GM12878 (cell line): ENCODE data around the gene DNAJC25.

ENCODE experiments used
- BRCA1 ChIP-seq: IDR thresholded peaks from 2 replicates; pipeline ENCODE4 v1.6.1; 2011; ENCODE audit warnings: low read depth, low read length, improper control_type of control experiment
- CTCF ChIP-seq, 3 experiments: IDR thresholded peaks in 2 of 3; conservative IDR thresholded peaks in 1 of 3; 2 replicates each; pipeline ENCODE4 v1.5.1; 2011; ENCODE audit warnings: low read depth in 3 of 3, low read length in 3 of 3, mild to moderate bottlenecking in 3 of 3, control low read depth in 2 of 3, moderate library complexity in 2 of 3, inconsistent platforms in 1 of 3, mixed read lengths in 1 of 3; ENCODE audit not compliant: control insufficient read depth in 2 of 3, insufficient read depth in 1 of 3; ENCODE audit errors: extremely low read depth in 1 of 3
- ELK1 ChIP-seq: IDR thresholded peaks from 2 replicates; pipeline ENCODE4 v1.6.1; 2012; ENCODE audit warnings: low read depth, low read length, improper control_type of control experiment
- EZH2 ChIP-seq: IDR thresholded peaks from 2 replicates; pipeline ENCODE4 v1.6.1; 2012; ENCODE audit warnings: low read depth, mild to moderate bottlenecking, control low read depth, inconsistent platforms, low read length, borderline replicate concordance; ENCODE audit not compliant: control insufficient read depth
- JUND ChIP-seq: IDR thresholded peaks from 2 replicates; pipeline ENCODE4 v1.6.1; 2012; ENCODE audit warnings: low read depth, mild to moderate bottlenecking, low read length, improper control_type of control experiment, moderate library complexity
- MTA2 ChIP-seq: fragments of 450-650 bp; IDR thresholded peaks from 2 replicates; pipeline ENCODE4 v1.6.1; 2016; ENCODE audit warnings: low read depth, mild to moderate bottlenecking, moderate library complexity
- POLR2A ChIP-seq: IDR thresholded peaks from 2 replicates; pipeline ENCODE4 v1.6.1; 2011; ENCODE audit warnings: low read depth, mild to moderate bottlenecking, low read length
- REST ChIP-seq: IDR thresholded peaks from 2 replicates; pipeline ENCODE4 v1.6.1; 2012; ENCODE audit warnings: mild to moderate bottlenecking, low read depth, low read length
- SIN3A ChIP-seq: IDR thresholded peaks from 2 replicates; pipeline ENCODE4 v1.6.1; 2012; ENCODE audit warnings: low read depth, low read length, improper control_type of control experiment
- TBL1XR1 ChIP-seq: IDR thresholded peaks from 2 replicates; pipeline ENCODE4 v1.6.1; 2012; ENCODE audit warnings: low read depth, low read length, improper control_type of control experiment
- YY1 ChIP-seq: IDR thresholded peaks from 2 replicates; pipeline ENCODE4 v1.6.1; 2011; ENCODE audit warnings: low read depth, mild to moderate bottlenecking, low read length
- ZNF24 ChIP-seq: fragments of 450-650 bp; IDR thresholded peaks from 2 replicates; pipeline ENCODE4 v1.6.1; 2017; ENCODE audit warnings: antibody characterized with exemption, mild to moderate bottlenecking
- ZNF274 ChIP-seq: IDR thresholded peaks from one replicate; pipeline ENCODE4 v1.8.0; 2011; ENCODE audit not compliant: insufficient read length, insufficient read depth

GRCh38 chr9:111668026-111668573 is 37.0 kb downstream of the DNAJC25 start:
- TF ChIP-seq ZNF274 (no peak), JUND (no peak), ELK1 (no peak), POLR2A (no peak), MTA2 (no peak), EZH2 (no peak), CTCF (IDR thresholded peaks at IDR 0.05 in 2 of 3, conservative IDR thresholded peaks at IDR 0.05 in 1 of 3; ENCODE audit: control insufficient read depth in 2 of 3, extremely low read depth in 1 of 3, insufficient read depth in 1 of 3, low read depth in 3 of 3, low read length in 3 of 3) (no peak), BRCA1 (no peak), YY1 (no peak), SIN3A (no peak), REST (no peak), ZNF24 (no peak), TBL1XR1 (no peak)
